GM12891 (cell line): Measurements from ENCODE around the gene ATG7.
"Not testable (repeated sequence)": the region's sequence is repeated elsewhere in the genome, so short reads cannot be mapped to it uniquely, and the experiment has no call there.

Source experiments
- POLR2A ChIP-seq: IDR thresholded peaks from 2 replicates; pipeline ENCODE4 v1.6.1; 2011; ENCODE audit warnings: low read depth, low read length, control low read depth
- SPI1 ChIP-seq: IDR thresholded peaks from 2 replicates; pipeline ENCODE4 v1.6.1; 2011; ENCODE audit warnings: low read depth, low read length, control low read depth
- TAF1 ChIP-seq: IDR thresholded peaks from 2 replicates; pipeline ENCODE4 v1.6.1; 2011; ENCODE audit warnings: low read depth, low read length, control low read depth

- TF ChIP-seq POLR2A, SPI1, TAF1: not testable (repeated sequence)
Observed at GRCh38 chr3:11513125-11513816, 241.1 kb downstream of the ATG7 start.
